Neural progenitor cell (in vitro differentiated cells): ENCODE measurements around the gene MARCHF4.

ENCODE experiments used
- EZH2 ChIP-seq: fragments of 200-600 bp; sonication (generic); IDR thresholded peaks from 2 replicates; pipeline ENCODE4 v1.6.1; 2017; ENCODE audit warnings: antibody characterized with exemption, mild to moderate bottlenecking, moderate library complexity
- EZH2phosphoT487 ChIP-seq: fragments of 200-600 bp; sonication (generic); IDR thresholded peaks from 2 replicates; pipeline ENCODE4 v1.6.1; 2017; ENCODE audit warnings: antibody characterized with exemption
- TF ChIP-seq, protein P1 (sequence below): fragments of 200-600 bp; sonication (generic); IDR thresholded peaks from 2 replicates; pipeline ENCODE4 v1.5.1; 2017; ENCODE audit warnings: antibody characterized with exemption, mild to moderate bottlenecking

- TF ChIP-seq, protein P1, sequence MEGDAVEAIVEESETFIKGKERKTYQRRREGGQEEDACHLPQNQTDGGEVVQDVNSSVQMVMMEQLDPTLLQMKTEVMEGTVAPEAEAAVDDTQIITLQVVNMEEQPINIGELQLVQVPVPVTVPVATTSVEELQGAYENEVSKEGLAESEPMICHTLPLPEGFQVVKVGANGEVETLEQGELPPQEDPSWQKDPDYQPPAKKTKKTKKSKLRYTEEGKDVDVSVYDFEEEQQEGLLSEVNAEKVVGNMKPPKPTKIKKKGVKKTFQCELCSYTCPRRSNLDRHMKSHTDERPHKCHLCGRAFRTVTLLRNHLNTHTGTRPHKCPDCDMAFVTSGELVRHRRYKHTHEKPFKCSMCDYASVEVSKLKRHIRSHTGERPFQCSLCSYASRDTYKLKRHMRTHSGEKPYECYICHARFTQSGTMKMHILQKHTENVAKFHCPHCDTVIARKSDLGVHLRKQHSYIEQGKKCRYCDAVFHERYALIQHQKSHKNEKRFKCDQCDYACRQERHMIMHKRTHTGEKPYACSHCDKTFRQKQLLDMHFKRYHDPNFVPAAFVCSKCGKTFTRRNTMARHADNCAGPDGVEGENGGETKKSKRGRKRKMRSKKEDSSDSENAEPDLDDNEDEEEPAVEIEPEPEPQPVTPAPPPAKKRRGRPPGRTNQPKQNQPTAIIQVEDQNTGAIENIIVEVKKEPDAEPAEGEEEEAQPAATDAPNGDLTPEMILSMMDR, result no peak
- TF ChIP-seq EZH2, result no peak
- TF ChIP-seq EZH2phosphoT487, result no peak
Observed at GRCh38 chr2:216363221-216363620, 9.1 kb downstream of the MARCHF4 start.
